Keratinocyte (primary cell): ENCODE results near the gene DIP2B. TPM values are rescaled to one million over a fixed set of nuclear protein-coding genes. Genes with fewer than 3 reads are reported as not detected.

Experiments
- DNase-seq: peaks from one replicate; pipeline ENCODE4 v3.0.0-alpha.2; 2011; ENCODE audit warnings: low read depth, missing footprints, low spot score
- FAIRE-seq: peaks from 2 replicates; lab custom pipeline; 2011; peaks lifted over from hg19 to GRCh38; lab: Jason Lieb, UNC
- H2AFZ ChIP-seq: 2 replicates; pipeline ENCODE4 v1.6.0; 2012; ENCODE audit warnings: low read length, control low read depth, inconsistent platforms; ENCODE audit not compliant: control insufficient read depth
- H3K27ac ChIP-seq: 2 replicates; pipeline ENCODE4 v1.5.1; 2011; ENCODE audit warnings: low read length; ENCODE audit not compliant: control insufficient read depth, insufficient read depth
- H3K27me3 ChIP-seq: 3 replicates; pipeline ENCODE4 v1.6.0; 2011; ENCODE audit warnings: low read length; ENCODE audit not compliant: control insufficient read depth, insufficient read depth; ENCODE audit errors: extremely low read depth
- H3K36me3 ChIP-seq, 2 experiments: 2 replicates in 1 of 2; 3 replicates in 1 of 2; pipeline ENCODE4 v1.5.1; 2011; ENCODE audit warnings: low read length in 2 of 2, mild to moderate bottlenecking in 1 of 2; ENCODE audit not compliant: control insufficient read depth in 2 of 2, insufficient read depth in 2 of 2; ENCODE audit errors: extremely low read depth in 1 of 2
- H3K4me1 ChIP-seq: 3 replicates; pipeline ENCODE4 v1.5.1; 2011; ENCODE audit warnings: low read length; ENCODE audit not compliant: control insufficient read depth, insufficient read depth; ENCODE audit errors: extremely low read depth
- H3K4me2 ChIP-seq: 3 replicates; pipeline ENCODE4 v1.6.0; 2011; ENCODE audit warnings: low read depth, low read length; ENCODE audit not compliant: control insufficient read depth, insufficient read depth; ENCODE audit errors: extremely low read depth
- H3K4me3 ChIP-seq, 3 experiments: fragments of 200-600 bp in 1 of 3; sonication (generic) in 1 of 3; 2 replicates in 2 of 3; 3 replicates in 1 of 3; pipeline ENCODE4 v1.5.1; 2011 to 2016; ENCODE audit warnings: low read length in 3 of 3, mild to moderate bottlenecking in 3 of 3, control low read depth in 2 of 3, inconsistent platforms in 1 of 3, low read depth in 1 of 3, mixed read lengths in 1 of 3, mixed run types in 1 of 3, moderate library complexity in 1 of 3; ENCODE audit not compliant: control insufficient read depth in 2 of 3, insufficient read depth in 2 of 3; ENCODE audit errors: extremely low read depth in 1 of 3
- H3K79me2 ChIP-seq: 2 replicates; pipeline ENCODE4 v1.6.0; 2012; ENCODE audit warnings: low read length; ENCODE audit not compliant: control insufficient read depth, insufficient read depth
- H3K9ac ChIP-seq: 3 replicates; pipeline ENCODE4 v1.6.0; 2011; ENCODE audit warnings: low read length; ENCODE audit not compliant: control insufficient read depth, insufficient read depth; ENCODE audit errors: extremely low read depth
- H3K9me1 ChIP-seq: 3 replicates; pipeline ENCODE4 v1.6.0; 2011; ENCODE audit warnings: low read length; ENCODE audit not compliant: control insufficient read depth, insufficient read depth; ENCODE audit errors: extremely low read depth
- H3K9me3 ChIP-seq: 2 replicates; pipeline ENCODE4 v1.5.1; 2012; ENCODE audit warnings: low read depth, low read length; ENCODE audit not compliant: control insufficient read depth
- H4K20me1 ChIP-seq: 3 replicates; pipeline ENCODE4 v1.6.0; 2011; ENCODE audit warnings: low read length; ENCODE audit not compliant: control insufficient read depth, insufficient read depth; ENCODE audit errors: extremely low read depth
- CTCF ChIP-seq, 3 experiments: IDR thresholded peaks in 1 of 3; conservative IDR thresholded peaks in 1 of 3; optimal IDR thresholded peaks in 1 of 3; 2 replicates in 2 of 3; 3 replicates in 1 of 3; pipeline versions ENCODE3 to v1.5.1; 2011; ENCODE audit warnings: low read length in 3 of 3, mild to moderate bottlenecking in 3 of 3, moderate library complexity in 2 of 3, control low read depth in 1 of 3, inconsistent platforms in 1 of 3; ENCODE audit not compliant: insufficient read depth in 2 of 3; ENCODE audit errors: extremely low read depth in 1 of 3
- EZH2 ChIP-seq: IDR thresholded peaks from one replicate; pipeline ENCODE4 v1.6.1; 2012; ENCODE audit warnings: inconsistent platforms, mild to moderate bottlenecking, low read length, moderate library complexity
- dilution Hi-C: fragments of 300-500 bp; cut with MboI; formaldehyde crosslinking; loops from one replicate; pipeline ENCODE4 v1.7.0; 2020; ENCODE audit warnings: low sequenced_read_pairs; ENCODE audit not compliant: extremely low pct_ligation_motif_present
- polyA plus RNA-seq, 5 experiments: library from polyadenylated mRNA; depleted of rRNA in 3 of 5; stranded (reverse) in 3 of 5; stranded (forward) in 1 of 5; unstranded in 1 of 5; fragments of >200 nt; gene quantifications; 1 replicate in 1 of 5; 2 replicates in 3 of 5; 3 replicates in 1 of 5; pipeline versions ENCODE4 v1.2.1 to v1.2.3, GENCODE V29; 2011 to 2012; ENCODE audit warnings: missing spikeins in 2 of 5, low read depth in 1 of 5, low replicate concordance in 1 of 5

The DIP2B gene
- polyA plus RNA-seq, 1 donor (not counting 4 experiments of a cell fraction or from before 2014, with no cell fraction given) = 30.2 TPM

- no peak overlapping the region for H3K27ac ChIP-seq
- dilution Hi-C loops = no loop called here
- peaks cover 19% of the 10 kb centered on the region for H3K79me2 ChIP-seq
- FAIRE-seq (no peak), DNase-seq (no peak)
- no peak overlapping the region for H3K9ac ChIP-seq
- H3K4me2 ChIP-seq = no peak overlapping the region
- H3K36me3 ChIP-seq = no peaks in the 10 kb centered on the region
- no peaks in the 10 kb centered on the region for H4K20me1 ChIP-seq
- TF ChIP-seq CTCF (optimal IDR thresholded peaks at IDR 0.05 in 1 of 3, IDR thresholded peaks at IDR 0.05 in 1 of 3, conservative IDR thresholded peaks at IDR 0.05 in 1 of 3; ENCODE audit: extremely low read depth in 1 of 3, insufficient read depth in 2 of 3, low read length in 3 of 3) (no peak), EZH2 (no peak)
- H3K9me1 ChIP-seq = no peaks in the 10 kb centered on the region
- no peaks in the 10 kb centered on the region for H3K27me3 ChIP-seq
- H2AFZ ChIP-seq = no peak overlapping the region
- H3K4me3 ChIP-seq = no peak overlapping the region
- H3K4me1 ChIP-seq = no peaks in the 10 kb centered on the region
- H3K9me3 ChIP-seq = no peaks in the 10 kb centered on the region
Measured at GRCh38 chr12:50778663-50779590, 274.1 kb downstream of the DIP2B start.

- TF ChIP-seq EZH2 (no peak), CTCF (optimal IDR thresholded peaks at IDR 0.05 in 1 of 3, IDR thresholded peaks at IDR 0.05 in 1 of 3, conservative IDR thresholded peaks at IDR 0.05 in 1 of 3; ENCODE audit: extremely low read depth in 1 of 3, insufficient read depth in 2 of 3, low read length in 3 of 3) (no peak)
- no peaks in the 10 kb centered on the region for H3K36me3 ChIP-seq
- no peak overlapping the region for H3K4me3 ChIP-seq
- peaks cover 19% of the 10 kb centered on the region for H3K79me2 ChIP-seq
- FAIRE-seq = no peak
- no peaks in the 10 kb centered on the region for H3K27me3 ChIP-seq
- no peaks in the 10 kb centered on the region for H4K20me1 ChIP-seq
- dilution Hi-C loops = no loop called here
- no peak overlapping the region for H3K9ac ChIP-seq
- H3K27ac ChIP-seq = no peak overlapping the region
- no peaks in the 10 kb centered on the region for H3K9me1 ChIP-seq
- no peak overlapping the region for H2AFZ ChIP-seq
- no peak for DNase-seq
- H3K9me3 ChIP-seq = no peaks in the 10 kb centered on the region
- H3K4me1 ChIP-seq = peaks cover 3% of the 10 kb centered on the region
- H3K4me2 ChIP-seq = no peak overlapping the region
Measured at GRCh38 chr12:50780013-50780412, 275.2 kb downstream of the DIP2B start.
